NCI-H446 treated with DMSO at 0.1 percent for 48 hours (cell line): ENCODE measurements around the gene KIF25.

ENCODE experiments used
- DNase-seq: peaks from one replicate; lab custom pipeline; 2025; lab: John Stamatoyannopoulos, UW

The KIF25 gene

GRCh38 chr6:168090064-168090690, 92.7 kb downstream of the KIF25 start:
- no peak for DNase-seq

GRCh38 chr6:168090706-168091105, 93.2 kb downstream of the KIF25 start:
- DNase-seq = no peak

GRCh38 chr6:168091381-168092264, 94.2 kb downstream of the KIF25 start:
- no peak for DNase-seq

- no peak for DNase-seq
Observed at GRCh38 chr6:168092541-168092940, 95.1 kb downstream of the KIF25 start.

- no peak for DNase-seq
Observed at GRCh38 chr6:168093071-168093505, 95.6 kb downstream of the KIF25 start.

- no peak for DNase-seq
Observed at GRCh38 chr6:168093634-168094033, 96.2 kb downstream of the KIF25 start.
